Testis (tissue), 3 donors: Measurements from ENCODE around the gene PACSIN1. TPM values are rescaled to one million over a fixed set of nuclear protein-coding genes. Genes with fewer than 3 reads are reported as not detected.

Experiments
- DNase-seq: peaks from one replicate; pipeline ENCODE4 v3.0.0-alpha.2; 2019
- H3K27ac ChIP-seq, 2 donors: fragments of 200-600 bp; sonication (generic); one replicate each; pipeline ENCODE4 v1.5.1; 2019
- H3K27me3 ChIP-seq: fragments of 200-600 bp; sonication (generic); one replicate; pipeline ENCODE4 v1.5.1; 2019
- H3K36me3 ChIP-seq: fragments of 200-600 bp; sonication (generic); one replicate; pipeline ENCODE4 v1.5.1; 2017; ENCODE audit warnings: low read depth; ENCODE audit errors: missing control alignments
- H3K4me1 ChIP-seq: fragments of 200-600 bp; sonication (generic); one replicate; pipeline ENCODE4 v1.5.1; 2019
- H3K4me3 ChIP-seq, 2 donors: fragments of 200-600 bp; sonication (generic); one replicate each; pipeline ENCODE4 v1.5.1; 2017 to 2019
- H3K9me3 ChIP-seq: fragments of 200-600 bp; sonication (generic); one replicate; pipeline ENCODE4 v1.5.1; 2017
- CTCF ChIP-seq, 3 experiments: fragments of 450-650 bp in 2 of 3; fragments of 200-600 bp in 1 of 3; sonication (generic) in 1 of 3; IDR thresholded peaks; one replicate each; pipeline ENCODE4 v1.5.1; 2016 to 2019; ENCODE audit warnings: antibody characterized with exemption in 3 of 3, mild to moderate bottlenecking in 2 of 3, moderate library complexity in 1 of 3
- POLR2A ChIP-seq: fragments of 450-650 bp; IDR thresholded peaks from one replicate; pipeline ENCODE4 v1.6.1; 2017; ENCODE audit warnings: antibody characterized with exemption, mild to moderate bottlenecking, moderate library complexity
- WGBS, 2 donors: methylation state at CpG; one replicate each; pipeline ENCODE4 v1.1.5; 2018; 5-methylcytosine and 5-hydroxymethylcytosine counted together
- intact Hi-C: fragments of 100-400 bp; cut with DNase I; formaldehyde crosslinking; loops from one replicate; pipeline ENCODE4 v1.15.1; 2023; ENCODE audit warnings: low total_unique reads
- polyA plus RNA-seq: library from polyadenylated mRNA; stranded (reverse); fragments of 350-450 nt; fragmentation: Illumina TruSeq; extraction: RNeasy Lipid Tissue Mini Kit (QIAGEN cat#74804); gene quantifications from one replicate; pipeline ENCODE4 v1.2.3, GENCODE V29; 2014; ENCODE audit warnings: low read depth, low replicate concordance; ENCODE audit not compliant: insufficient read depth
- total RNA-seq, 2 donors: library from RNA; depleted of rRNA; stranded (reverse); fragments of >200 nt; gene quantifications; one replicate each; pipeline ENCODE4 v1.2.3, GENCODE V29; 2016

Gene PACSIN1
- total and polyA plus RNA-seq, 3 donors from 2014 or later = 2.1 to 3.1 (median 2.5) TPM

GRCh38 chr6:34424200-34425131 lies 41.4 kb upstream of the PACSIN1 start:
- Histone ChIP-seq H3K27ac (peak overlapping the region in 1 of 2 donors; percentile 85), H3K4me1 (peaks cover 13% of the 10 kb centered on the region), H3K27me3 (no peaks in the 10 kb centered on the region), H3K4me3 (peak overlapping the region; percentile 65 to 86), H3K9me3 (no peaks in the 10 kb centered on the region), H3K36me3 (no peaks in the 10 kb centered on the region)
- intact Hi-C loops = no loop called here
- 57 to 62% methylated on average over 19 of the region's 19 CpGs for WGBS, 2 donors
- no peak for DNase-seq
- no peak for TF ChIP-seq POLR2A
- TF ChIP-seq CTCF (IDR thresholded peaks at IDR 0.05) = no peak

GRCh38 chr6:34425132-34425497 lies 40.8 kb upstream of the PACSIN1 start:
- no peaks in the 10 kb centered on the region for H3K27me3 ChIP-seq
- DNase-seq = no peak
- no peaks in the 10 kb centered on the region for H3K9me3 ChIP-seq
- no peaks in the 10 kb centered on the region for H3K36me3 ChIP-seq
- peaks cover 13% of the 10 kb centered on the region for H3K4me1 ChIP-seq
- peak overlapping the region; percentile 18 to 85 for H3K27ac ChIP-seq
- no peak for TF ChIP-seq CTCF (IDR thresholded peaks at IDR 0.05)
- TF ChIP-seq POLR2A = no peak
- intact Hi-C loops = no loop called here
- H3K4me3 ChIP-seq = peak overlapping the region; percentile 65 to 86
- 0 to 4% methylated on average over 10 of the region's 10 CpGs for WGBS, 2 donors

- DNase-seq = peak; percentile 96
- 0% methylated on average over 33 to 57 of the region's 58 CpGs for WGBS, 2 donors
- Histone ChIP-seq H3K4me3 (peak within 1 kb of the TSS; percentile 65 to 86), H3K4me1 (peaks cover 13% of the 10 kb centered on the region), H3K36me3 (no peaks in the 10 kb centered on the region), H3K27me3 (no peaks in the 10 kb centered on the region), H3K9me3 (no peaks in the 10 kb centered on the region), H3K27ac (peak within 1 kb of the TSS; percentile 18 to 85)
- intact Hi-C loops = no loop called here
- peak; percentile 28 for TF ChIP-seq POLR2A
- TF ChIP-seq CTCF (IDR thresholded peaks at IDR 0.05) = no peak
These were observed 40.1 kb upstream of the PACSIN1 start, which contains the start of gene RPS10 for GRCh38 chr6:34425498-34426410. TSS of gene RPS10 (minus strand) at chr6:34426069. CDS start at chr6:34425221, 848 bp downstream.

GRCh38 chr6:34435916-34436315 lies 30.0 kb upstream of the PACSIN1 start:
- TF ChIP-seq POLR2A (no peak), CTCF (IDR thresholded peaks at IDR 0.05) (no peak)
- Histone ChIP-seq H3K4me1 (no peaks in the 10 kb centered on the region), H3K9me3 (no peaks in the 10 kb centered on the region), H3K27ac (no peak overlapping the region), H3K4me3 (no peak overlapping the region), H3K27me3 (no peaks in the 10 kb centered on the region), H3K36me3 (no peaks in the 10 kb centered on the region)
- intact Hi-C loops = no loop called here
- WGBS, 2 donors = 69 to 76% methylated on average over 5 of the region's 5 CpGs
- no peak for DNase-seq
